ENCODE results near the gene CISH.

The CISH gene

GRCh38 chr3:50656417-50657195, 45.0 kb upstream of the CISH start:
- H3K36me3 ChIP-seq (ENCODE audit: low read length), result no peaks in the 10 kb centered on the region

GRCh38 chr3:50655009-50655830, 43.6 kb upstream of the CISH start:
- H3K9ac ChIP-seq (ENCODE audit: low read length), result no peak overlapping the region
- H3K27me3 ChIP-seq (ENCODE audit: low read length), result no peaks in the 10 kb centered on the region
- H2AFZ ChIP-seq (ENCODE audit: low read depth, low read length, severe bottlenecking), result no peak overlapping the region
- no peak for TF ChIP-seq EZH2phosphoT487 (conservative IDR thresholded peaks at IDR 0.05; ENCODE audit: low read length)
- TF ChIP-seq CTCF (IDR thresholded peaks at IDR 0.05; ENCODE audit: insufficient read depth, low read length, poor library complexity, severe bottlenecking), result no peak
- no peaks in the 10 kb centered on the region for H3K9me3 ChIP-seq (ENCODE audit: insufficient read depth, low read length)
- no peaks in the 10 kb centered on the region for H3K36me3 ChIP-seq (ENCODE audit: low read length)
- H3F3A ChIP-seq (ENCODE audit: insufficient read depth), result no peaks in the 10 kb centered on the region
- H4K20me1 ChIP-seq (ENCODE audit: low read depth, low read length), result no peaks in the 10 kb centered on the region
- H3K4me2 ChIP-seq (ENCODE audit: low read depth, low read length, poor library complexity, severe bottlenecking), result no peak overlapping the region
- no peaks in the 10 kb centered on the region for H3K9me2 ChIP-seq (replicated peaks; ENCODE audit: insufficient read depth, low read length)
- no peak overlapping the region for H3K27ac ChIP-seq (ENCODE audit: low read depth, low read length)
- no peak overlapping the region for H3K4me3 ChIP-seq (ENCODE audit: insufficient read depth, low read length, poor library complexity, severe bottlenecking)
- no peaks in the 10 kb centered on the region for H3K79me2 ChIP-seq (ENCODE audit: insufficient read depth, low read length)

More at GRCh38 chr3:50656417-50657195, 45.0 kb upstream of the CISH start:
- Histone ChIP-seq H2AFZ (ENCODE audit: low read depth, low read length, severe bottlenecking) (no peak overlapping the region), H4K20me1 (ENCODE audit: low read depth, low read length) (no peaks in the 10 kb centered on the region), H3K9me3 (ENCODE audit: insufficient read depth, low read length) (no peaks in the 10 kb centered on the region), H3K27me3 (ENCODE audit: low read length) (no peaks in the 10 kb centered on the region), H3F3A (ENCODE audit: insufficient read depth) (no peaks in the 10 kb centered on the region), H3K9me2 (replicated peaks; ENCODE audit: insufficient read depth, low read length) (no peaks in the 10 kb centered on the region), H3K4me2 (ENCODE audit: low read depth, low read length, poor library complexity, severe bottlenecking) (no peak overlapping the region), H3K9ac (ENCODE audit: low read length) (no peak overlapping the region), H3K79me2 (ENCODE audit: insufficient read depth, low read length) (no peaks in the 10 kb centered on the region), H3K27ac (ENCODE audit: low read depth, low read length) (no peak overlapping the region), H3K4me3 (ENCODE audit: insufficient read depth, low read length, poor library complexity, severe bottlenecking) (no peak overlapping the region)
- TF ChIP-seq EZH2phosphoT487 (conservative IDR thresholded peaks at IDR 0.05; ENCODE audit: low read length) (no peak), CTCF (IDR thresholded peaks at IDR 0.05; ENCODE audit: insufficient read depth, low read length, poor library complexity, severe bottlenecking) (no peak)

GRCh38 chr3:50653937-50654595, 42.5 kb upstream of the CISH start:
- Histone ChIP-seq H3K79me2 (ENCODE audit: insufficient read depth, low read length) (no peaks in the 10 kb centered on the region), H3K4me2 (ENCODE audit: low read depth, low read length, poor library complexity, severe bottlenecking) (no peak overlapping the region), H3K9me3 (ENCODE audit: insufficient read depth, low read length) (no peaks in the 10 kb centered on the region), H3K4me3 (ENCODE audit: insufficient read depth, low read length, poor library complexity, severe bottlenecking) (no peak overlapping the region), H3K36me3 (ENCODE audit: low read length) (no peaks in the 10 kb centered on the region), H3F3A (ENCODE audit: insufficient read depth) (no peaks in the 10 kb centered on the region), H4K20me1 (ENCODE audit: low read depth, low read length) (no peaks in the 10 kb centered on the region), H3K27me3 (ENCODE audit: low read length) (no peaks in the 10 kb centered on the region), H3K9ac (ENCODE audit: low read length) (no peak overlapping the region), H2AFZ (ENCODE audit: low read depth, low read length, severe bottlenecking) (no peak overlapping the region), H3K27ac (ENCODE audit: low read depth, low read length) (no peak overlapping the region), H3K9me2 (replicated peaks; ENCODE audit: insufficient read depth, low read length) (no peaks in the 10 kb centered on the region)
- no peak for TF ChIP-seq EZH2phosphoT487 (conservative IDR thresholded peaks at IDR 0.05; ENCODE audit: low read length)
- no peak for TF ChIP-seq CTCF (IDR thresholded peaks at IDR 0.05; ENCODE audit: insufficient read depth, low read length, poor library complexity, severe bottlenecking)
